HG03520 (cell line): ENCODE data around the gene TANC1.

Experiments used
- ATAC-seq: cut with Tn5 transposase; IDR thresholded peaks from one replicate; pipeline ENCODE4 v1.9.1; 2021; ENCODE audit warnings: mild to moderate bottlenecking, moderate library complexity; ENCODE audit not compliant: unreplicated experiment

Gene TANC1

GRCh38 chr2:158960193-158960592 lies 8.2 kb upstream of the TANC1 start:
- no peak for ATAC-seq

GRCh38 chr2:158962074-158962473 lies 6.4 kb upstream of the TANC1 start:
- ATAC-seq: no peak

DNA sequence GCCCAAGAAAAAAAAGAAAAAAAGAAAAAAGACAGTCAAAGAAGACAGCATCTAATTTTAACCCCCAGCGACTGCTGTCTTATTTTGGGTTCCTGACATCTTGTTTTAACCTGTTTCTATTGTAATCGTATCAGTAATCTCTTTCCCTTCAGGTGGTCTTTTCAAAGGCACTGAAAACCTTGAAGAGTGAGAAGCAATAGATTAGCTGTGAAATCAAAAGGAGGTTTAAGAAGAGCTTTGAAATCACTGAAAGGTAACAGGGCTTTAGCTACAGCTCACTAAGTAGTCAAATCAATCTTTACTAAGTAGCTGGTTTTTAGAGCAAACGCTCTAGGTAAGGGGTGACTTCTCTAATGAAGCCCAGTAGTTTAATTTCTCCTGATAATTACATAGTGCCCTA lies 5.4 kb upstream of the TANC1 start:
- no peak for ATAC-seq

DNA sequence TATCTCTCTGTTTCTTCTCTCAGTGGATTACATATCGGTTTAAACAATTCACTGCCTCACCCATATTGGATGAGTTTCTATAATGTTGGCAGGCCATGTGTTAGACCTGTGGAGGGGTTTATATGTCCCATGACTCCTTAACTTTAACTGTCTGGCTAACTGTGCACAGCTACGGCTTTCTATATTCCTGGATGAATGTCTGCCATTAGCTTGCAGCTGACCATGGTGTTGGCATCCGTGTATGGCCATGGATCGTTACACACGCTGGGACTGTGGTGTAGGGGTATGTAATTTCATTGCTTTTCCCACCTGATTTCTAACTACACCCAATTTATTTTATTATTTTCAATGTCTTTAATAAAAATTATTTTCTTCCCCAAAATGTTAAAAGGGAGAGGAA lies 3.3 kb upstream of the TANC1 start:
- no peak for ATAC-seq

DNA sequence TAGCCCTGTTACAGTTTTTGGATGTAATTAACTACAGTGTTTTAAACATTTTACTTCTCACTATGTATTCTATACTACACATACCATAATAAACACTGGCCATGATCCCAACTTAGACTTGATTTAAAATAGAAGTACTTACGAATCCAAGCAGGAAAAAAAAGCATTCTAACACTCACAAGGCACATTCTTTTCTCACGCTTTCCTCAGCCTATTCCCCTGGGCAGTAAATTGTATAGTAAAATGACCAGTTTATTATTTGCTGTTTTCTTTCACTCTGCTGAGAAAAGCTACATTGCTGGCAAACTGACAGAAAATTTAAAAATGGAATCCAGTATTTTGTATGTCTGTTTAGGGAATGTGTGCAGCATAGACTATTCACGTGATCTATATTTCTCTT lies 2.8 kb upstream of the TANC1 start:
- ATAC-seq: no peak

DNA sequence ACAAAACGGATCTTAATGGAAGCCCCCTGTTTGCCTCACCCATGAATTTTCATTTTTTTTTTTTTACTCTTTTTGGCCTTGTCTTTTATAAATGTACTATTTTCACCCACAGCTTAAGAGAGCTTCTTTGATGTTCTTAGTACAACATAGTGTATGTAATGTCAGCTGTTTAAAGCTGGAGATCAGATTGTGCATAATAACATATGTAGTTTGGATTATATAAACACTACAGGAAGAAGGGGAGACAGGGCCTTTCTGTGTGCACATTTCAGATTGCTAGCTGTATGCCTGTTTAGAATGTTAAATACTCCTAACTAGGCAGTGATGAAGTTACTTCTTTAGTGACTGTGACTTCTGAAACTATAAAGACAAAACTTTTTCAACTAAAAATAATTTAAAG lies 2.1 kb upstream of the TANC1 start:
- no peak for ATAC-seq

- ATAC-seq: no peak
Observed at GRCh38 chr2:158967114-158967730, 1.2 kb upstream of the TANC1 start.

DNA sequence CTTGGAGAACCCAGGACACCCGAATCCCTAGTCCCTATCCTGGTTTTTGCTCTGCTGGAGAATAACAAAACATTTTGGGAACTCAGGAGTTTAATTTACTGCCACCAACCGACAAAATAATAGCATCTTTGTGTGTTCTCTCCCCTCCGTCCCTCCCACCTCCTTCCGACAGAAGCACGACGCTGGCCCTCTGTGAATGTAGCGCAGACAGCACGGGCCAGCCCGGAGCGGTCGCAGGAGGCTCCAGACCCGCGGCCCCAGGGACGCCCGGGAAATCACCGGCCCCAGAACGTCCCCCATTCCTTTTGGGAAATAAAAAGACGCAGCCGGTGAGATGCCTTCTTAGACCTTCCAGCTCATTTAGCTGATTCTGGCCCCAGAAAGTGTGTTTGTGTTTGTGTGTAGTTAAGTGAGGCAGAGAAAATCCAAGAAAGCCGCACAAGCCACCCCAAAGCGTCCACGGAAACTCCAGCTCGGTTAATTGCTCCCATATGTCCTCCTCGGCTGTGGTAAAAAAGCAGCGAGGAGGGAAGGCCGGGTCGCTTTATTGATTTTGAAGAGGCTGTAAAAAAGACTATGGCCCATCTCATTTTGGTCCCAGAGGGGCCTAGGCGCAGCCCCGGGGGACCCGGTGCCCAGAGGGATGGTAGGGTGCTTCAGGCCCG lies 577 bp upstream of the TANC1 start:
- ATAC-seq: no peak

DNA sequence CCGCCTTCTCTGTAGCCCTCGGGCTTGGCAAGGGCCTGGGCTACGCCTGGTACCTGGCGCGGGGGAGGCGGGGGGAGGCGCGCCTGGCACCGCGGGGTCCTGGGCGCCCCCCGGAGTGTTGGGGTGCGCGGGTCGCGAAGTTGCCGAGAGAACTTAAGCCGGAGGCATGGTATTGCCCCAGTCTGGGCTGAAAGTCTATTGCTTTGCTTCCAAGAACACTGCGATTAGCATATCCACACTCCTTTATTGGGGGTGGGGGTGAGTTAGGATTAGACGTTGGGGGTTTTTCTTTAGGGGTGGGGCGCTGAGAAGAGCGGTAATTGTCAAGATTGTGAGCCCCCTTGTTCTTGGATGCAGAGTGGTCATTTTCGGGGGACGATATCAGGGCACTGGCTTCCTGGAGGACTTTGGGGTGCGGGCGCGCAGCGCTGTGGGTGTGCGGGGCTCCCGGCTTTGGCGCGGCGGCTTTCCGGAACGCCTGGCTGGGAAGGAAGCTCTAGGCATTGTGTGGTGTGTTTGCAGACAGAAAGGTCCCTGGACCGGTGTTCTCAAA lies 798 bp downstream of the TANC1 start:
- ATAC-seq: no peak

DNA sequence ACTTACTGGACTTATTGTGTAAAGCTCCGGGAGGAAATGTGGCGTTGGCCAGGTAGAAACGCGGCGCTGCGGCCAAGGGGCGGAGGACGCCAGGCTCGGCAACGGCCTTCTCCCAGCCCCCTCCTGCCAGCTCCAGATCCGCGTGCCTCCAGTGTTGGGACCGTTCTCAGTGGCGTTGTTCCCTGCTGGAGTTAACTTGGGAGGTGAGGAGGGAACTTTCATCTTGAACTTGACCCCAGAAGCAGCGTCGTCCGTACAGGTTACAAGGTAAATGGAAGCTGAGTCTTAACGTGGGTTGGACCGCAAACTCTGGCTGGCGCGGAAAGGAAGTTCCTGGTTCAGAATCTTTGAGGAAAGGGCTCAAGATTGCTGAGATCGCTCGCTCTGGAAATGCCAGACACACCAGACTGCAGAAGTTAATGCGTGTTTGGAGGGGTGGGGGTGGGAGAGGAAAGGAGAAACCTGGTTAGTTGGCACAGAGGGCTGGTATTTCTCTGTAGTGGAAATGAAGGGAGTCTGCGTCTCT lies 1.3 kb downstream of the TANC1 start:
- ATAC-seq: no peak

DNA sequence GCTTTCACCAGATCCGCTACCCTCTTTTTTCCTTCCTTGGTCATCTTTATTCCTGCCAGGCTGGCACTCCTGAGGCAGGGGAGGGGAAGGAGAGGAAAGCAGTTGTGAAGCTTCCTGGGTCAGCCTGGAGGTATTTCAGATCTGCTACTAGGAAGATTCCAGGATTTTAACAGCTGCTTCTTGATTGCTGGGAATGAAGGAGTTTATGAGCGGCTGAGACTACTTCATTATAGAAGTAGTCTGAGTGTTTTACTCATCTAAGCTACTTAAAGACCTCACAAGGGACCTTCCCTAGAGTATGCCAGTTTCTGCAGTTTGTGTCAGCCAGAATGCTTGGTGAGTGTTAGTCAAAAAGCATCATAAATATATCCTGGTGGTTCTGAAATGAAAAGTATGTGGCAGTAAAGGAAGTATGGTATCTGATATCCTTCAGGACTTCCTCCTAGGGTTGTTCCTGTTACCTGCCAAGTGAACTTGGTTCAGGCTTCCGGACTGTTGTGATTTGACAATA lies 1.9 kb downstream of the TANC1 start:
- ATAC-seq: no peak

DNA sequence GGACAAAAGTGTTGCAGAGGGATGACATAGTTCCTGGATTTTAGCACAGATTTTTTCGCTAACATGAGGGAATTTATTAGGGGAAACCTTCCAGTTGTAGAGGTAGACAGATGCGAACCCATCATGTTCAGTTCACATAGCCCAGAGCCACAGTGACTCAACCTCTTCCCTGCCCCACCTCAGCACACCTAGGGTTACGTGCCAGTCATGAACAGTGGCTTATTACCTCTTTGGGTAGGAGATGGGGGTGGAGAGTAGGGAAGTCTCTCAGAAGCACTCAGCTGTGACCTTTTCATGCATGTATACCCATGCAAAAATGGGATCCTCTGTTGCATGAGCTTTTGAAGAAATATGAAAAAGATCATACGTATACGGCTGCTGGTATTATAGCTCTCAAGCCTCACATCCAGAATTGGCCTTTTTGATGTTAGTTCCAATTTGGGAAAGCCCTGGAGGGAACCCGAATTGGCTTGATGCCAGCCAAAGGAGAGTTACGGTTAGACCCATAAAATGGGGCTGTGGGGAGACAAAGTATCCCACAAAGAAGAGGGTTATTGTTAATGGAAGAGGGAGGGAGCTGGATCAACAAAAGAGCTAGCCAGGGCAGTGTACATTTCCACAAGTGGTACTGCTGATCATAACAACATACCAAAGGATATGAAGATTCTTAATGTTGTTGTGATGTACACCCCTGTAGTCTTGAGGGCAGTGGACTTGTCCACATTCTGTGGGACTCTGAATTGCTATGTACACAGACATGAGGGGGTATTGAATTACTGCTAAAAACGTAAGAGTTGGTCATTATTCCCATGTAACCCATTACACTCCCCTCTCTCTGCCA lies 4.9 kb downstream of the TANC1 start:
- ATAC-seq: no peak

GRCh38 chr2:158975271-158975921 lies 7.0 kb downstream of the TANC1 start:
- ATAC-seq: no peak

- no peak for ATAC-seq
Observed at GRCh38 chr2:158979772-158980171, 11.3 kb downstream of the TANC1 start.

- no peak for ATAC-seq
Observed at GRCh38 chr2:158984604-158985135, 16.2 kb downstream of the TANC1 start.

DNA sequence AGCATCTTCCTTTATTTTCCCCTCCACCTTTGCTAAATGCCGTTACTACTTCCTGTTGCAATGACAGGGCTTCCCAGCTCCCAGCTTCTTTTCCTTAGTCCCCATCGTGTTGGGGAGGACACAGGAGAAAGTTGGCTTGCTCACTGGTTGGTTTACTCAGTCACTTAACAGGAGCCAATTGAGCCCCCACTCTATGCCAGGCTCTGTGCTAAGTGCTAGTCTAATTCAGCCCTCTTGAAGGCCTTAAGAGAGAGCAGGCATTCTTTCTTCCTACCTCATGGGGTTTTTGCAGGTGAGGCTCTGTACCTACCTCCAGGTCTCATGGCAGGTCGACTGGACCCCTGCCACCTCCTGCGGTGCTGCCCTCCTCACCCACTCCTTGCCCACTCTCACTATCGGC lies 20.1 kb downstream of the TANC1 start:
- ATAC-seq: no peak

- no peak for ATAC-seq
Observed at GRCh38 chr2:158989165-158989564, 20.7 kb downstream of the TANC1 start.

GRCh38 chr2:158990397-158991214 lies 22.2 kb downstream of the TANC1 start:
- ATAC-seq: no peak

DNA sequence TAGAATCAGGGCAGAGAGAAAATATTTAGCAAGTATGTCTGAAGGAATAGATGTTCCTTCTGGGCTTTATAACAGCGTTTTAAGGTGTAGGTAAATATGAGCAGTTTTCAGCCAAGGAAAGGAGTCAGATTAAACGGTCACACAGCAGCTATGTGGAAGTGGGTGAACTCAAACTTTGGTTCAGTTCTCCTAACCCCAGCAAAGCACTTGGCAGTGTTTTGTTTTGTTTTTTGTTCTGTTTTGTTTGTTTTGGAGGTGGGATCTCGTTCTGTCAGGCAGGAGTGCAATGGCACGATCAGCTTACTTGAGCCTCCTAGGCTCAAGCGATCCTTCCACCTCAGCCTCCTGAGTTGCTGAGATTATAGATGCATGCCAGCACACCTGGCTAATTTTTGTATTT lies 24.6 kb downstream of the TANC1 start:
- ATAC-seq: no peak
